K562 (cell line): ENCODE results near the gene CLEC17A. TPM values are rescaled to one million over a fixed set of nuclear protein-coding genes. Genes with fewer than 3 reads are reported as not detected.

Experiments used
- ATAC-seq: fragments of 200-7000 bp; cut with Tn5 transposase; 3 replicates; pipeline ENCODE4 v1.9.1; 2020; ENCODE audit warnings: moderate library complexity
- BruUV-seq: library from RNA; stranded (reverse); fragments of 400-500 nt; replicated peaks from 2 replicates; lab custom pipeline; 2021; lab: Mats Ljungman, UMichigan
- CTCF ChIA-PET: fragments of 300-600 bp; formaldehyde crosslinking; extraction: SDS; loops from one replicate; lab custom pipeline; 2021; ENCODE audit warnings: low intra/inter-chr PET ratio; lab: Yijun Ruan, JAX
- POLR2A ChIA-PET: fragments of 300-600, 350-650 bp; sonication (Branson Sonifier 250); formaldehyde crosslinking; extraction: SDS; loops from one replicate; lab custom pipeline; 2021; ENCODE audit warnings: antibody characterized with exemption, inconsistent platforms; lab: Yijun Ruan, JAX
- DNase-seq, 4 experiments: peaks; one replicate each; pipeline versions ENCODE4 v3.0.0 to v3.0.0-alpha.2; 2011 to 2018; ENCODE audit warnings: low spot score in 3 of 4, mixed read lengths in 3 of 4; ENCODE audit errors: extremely low read depth in 1 of 4
- FAIRE-seq: peaks from 2 replicates; lab custom pipeline; 2011; peaks lifted over from hg19 to GRCh38; lab: Jason Lieb, UNC
- H2AFZ ChIP-seq: 2 replicates; pipeline ENCODE4 v1.6.0; 2011; ENCODE audit warnings: low read depth, low read length, control low read depth, inconsistent platforms
- H3K27ac ChIP-seq: fragments of 200-600 bp; 3 replicates; pipeline ENCODE4 v1.8.0; 2011; ENCODE audit warnings: low read depth, mild to moderate bottlenecking, control low read depth, inconsistent platforms, low read length, moderate library complexity, mixed read lengths; ENCODE audit errors: extremely low read depth
- H3K27me3 ChIP-seq, 2 experiments: fragments of 300-600 bp in 1 of 2; 2 replicates in 1 of 2; 3 replicates in 1 of 2; pipeline versions ENCODE4 v1.6.0 to v1.8.0; 2011; ENCODE audit warnings: inconsistent platforms in 2 of 2, low read length in 2 of 2, mild to moderate bottlenecking in 1 of 2, mixed read lengths in 1 of 2, moderate library complexity in 1 of 2; ENCODE audit not compliant: control insufficient read depth in 2 of 2, insufficient read depth in 2 of 2
- H3K36me3 ChIP-seq: fragments of 300-600 bp; 3 replicates; pipeline ENCODE4 v1.8.0; 2011; ENCODE audit warnings: mild to moderate bottlenecking, low read length, inconsistent platforms; ENCODE audit not compliant: control insufficient read depth, insufficient read depth
- H3K4me1 ChIP-seq, 2 experiments: fragments of 200-600 bp in 1 of 2; replicated peaks in 1 of 2; 2 replicates in 1 of 2; 3 replicates in 1 of 2; pipeline versions ENCODE4 v1.5.1 to v1.8.0; 2011; ENCODE audit warnings: inconsistent platforms in 2 of 2, low read length in 2 of 2, mild to moderate bottlenecking in 1 of 2, mixed read lengths in 1 of 2, moderate library complexity in 1 of 2; ENCODE audit not compliant: control insufficient read depth in 2 of 2, insufficient read depth in 2 of 2
- H3K4me2 ChIP-seq: 2 replicates; pipeline ENCODE4 v1.6.1; 2011; ENCODE audit warnings: low read length, control low read depth, inconsistent platforms, mixed read lengths; ENCODE audit not compliant: insufficient read depth
- H3K4me3 ChIP-seq: fragments of 200-600 bp; sonication (generic), shearing (Covaris generic); 2 replicates; pipeline ENCODE4 v1.5.1; 2016; ENCODE audit warnings: control low read depth, inconsistent platforms
- H3K79me2 ChIP-seq: fragments of 200-600 bp; 3 replicates; pipeline ENCODE4 v1.8.0; 2011; ENCODE audit warnings: low read length, inconsistent platforms; ENCODE audit not compliant: control insufficient read depth, insufficient read depth
- H3K9ac ChIP-seq, 2 experiments: 2 replicates each; pipeline versions ENCODE4 v1.6.0 to v1.6.1; 2011; ENCODE audit warnings: low read depth in 2 of 2, low read length in 2 of 2, control low read depth in 1 of 2, inconsistent platforms in 1 of 2, mild to moderate bottlenecking in 1 of 2, mixed read lengths in 1 of 2; ENCODE audit not compliant: insufficient read depth in 1 of 2
- H3K9me1 ChIP-seq: one replicate; pipeline ENCODE4 v1.6.0; 2011; ENCODE audit warnings: inconsistent platforms, mild to moderate bottlenecking, low read length, moderate library complexity; ENCODE audit not compliant: control insufficient read depth, insufficient read depth
- H3K9me3 ChIP-seq: replicated peaks from 2 replicates; pipeline ENCODE4 v1.5.1; 2011; ENCODE audit warnings: low read depth, low read length, inconsistent platforms; ENCODE audit not compliant: control insufficient read depth, insufficient read depth
- H4K20me1 ChIP-seq: replicated peaks from 2 replicates; pipeline ENCODE4 v1.6.1; 2011; ENCODE audit warnings: low read length, inconsistent platforms, mixed read lengths; ENCODE audit not compliant: control insufficient read depth, insufficient read depth
- BCL6 ChIP-seq: fragments of 250-450 bp; sonication (Bioruptor Pico); IDR thresholded peaks from 2 replicates; pipeline ENCODE4 v1.4.0; 2020
- BRD4 ChIP-seq: fragments of 200-600 bp; sonication (generic); IDR thresholded peaks from 2 replicates; pipeline ENCODE4 v1.6.1; 2017; ENCODE audit warnings: inconsistent platforms
- CBFA2T2 ChIP-seq: fragments of 450-650 bp; conservative IDR thresholded peaks from 2 replicates; pipeline ENCODE4 v1.6.1; 2017; ENCODE audit warnings: mild to moderate bottlenecking
- CREB1 ChIP-seq, 2 experiments: sonication (generic) in 1 of 2; formaldehyde crosslinking in 1 of 2; IDR thresholded peaks; 2 replicates each; pipeline versions ENCODE4 v1.6.1 to v1.8.0; 2012 to 2022; ENCODE audit warnings: inconsistent platforms in 1 of 2, mild to moderate bottlenecking in 1 of 2, missing genetic modification reagents in 1 of 2, moderate library complexity in 1 of 2
- GABPA ChIP-seq: fragments of 200-800 bp; sonication (Bioruptor generic); conservative IDR thresholded peaks from 2 replicates; pipeline ENCODE4 v1.6.1; 2016; ENCODE audit warnings: low read depth, missing genetic modification characterization, missing compliant biosample characterization
- GTF2A2 ChIP-seq: IDR thresholded peaks from 2 replicates; pipeline ENCODE4 v1.6.1; 2016; ENCODE audit warnings: mild to moderate bottlenecking, missing genetic modification characterization, missing compliant biosample characterization
- MEF2D ChIP-seq: conservative IDR thresholded peaks from 2 replicates; pipeline ENCODE4 v1.6.1; 2016; ENCODE audit warnings: low read depth, missing genetic modification characterization, missing compliant biosample characterization
- ZBTB43 ChIP-seq: sonication (generic); formaldehyde crosslinking; IDR thresholded peaks from 2 replicates; pipeline ENCODE4 v1.8.0; 2023; ENCODE audit warnings: mild to moderate bottlenecking, missing genetic modification reagents
- WGBS: fragments of 100-300 bp; shearing (Covaris generic); methylation state at CpG from one replicate; pipeline ENCODE4 v1.1.6; 2016; ENCODE audit warnings: low coverage, mixed read lengths; ENCODE audit not compliant: insufficient coverage; ENCODE audit errors: missing lambda C conversion rate; 5-methylcytosine and 5-hydroxymethylcytosine counted together
- in situ Hi-C: fragments of 300-500 bp; cut with MboI; formaldehyde crosslinking; loops from 4 replicates; pipeline ENCODE4 v1.15.0; 2018; ENCODE audit warnings: inconsistent platforms, mixed read lengths
- intact Hi-C: fragments of 100-400 bp; cut with micrococcal nuclease; formaldehyde crosslinking; loops from 2 replicates; pipeline ENCODE4 v1.14.2; 2022
- polyA plus RNA-seq, 8 experiments: library from polyadenylated mRNA; depleted of rRNA in 4 of 8; stranded (reverse) in 5 of 8; unstranded in 3 of 8; fragments of >200 nt; fragmentation: Nextera tagmentation in 2 of 8; fragmentation: Illumina TruSeq in 1 of 8; extraction: Ambion mirVana in 2 of 8; extraction: Trizol in 1 of 8; gene quantifications; 2 replicates each; pipeline versions ENCODE4 v1.2.1 to v1.2.3, GENCODE V29; 2011 to 2014; ENCODE audit warnings: inconsistent platforms in 1 of 8, missing spikeins in 1 of 8
- total RNA-seq, 7 experiments: library from RNA; depleted of rRNA in 6 of 7; stranded (reverse); fragments of >200 nt in 6 of 7; fragmentation: Illumina TruSeq in 2 of 7; extraction: Trizol in 2 of 7; gene quantifications; 2 replicates each; pipeline versions ENCODE4 v1.2.1 to v1.2.3, GENCODE V29; 2011 to 2021; ENCODE audit warnings: low replicate concordance in 1 of 7
- TF ChIP-seq, protein P1 (sequence below): fragments of 250-450 bp; sonication (Bioruptor Pico); IDR thresholded peaks from 2 replicates; pipeline ENCODE4 v1.5.0; 2021; ENCODE audit warnings: mild to moderate bottlenecking, moderate library complexity
- TF ChIP-seq, protein P2 (sequence below): fragments of 450-650 bp; formaldehyde crosslinking; IDR thresholded peaks from 2 replicates; pipeline ENCODE4 v1.4.0; 2022; ENCODE audit warnings: mild to moderate bottlenecking, moderate library complexity
- TF ChIP-seq, protein P3 (sequence below): fragments of 450-650 bp; IDR thresholded peaks from 2 replicates; pipeline ENCODE4 v1.6.1; 2014; ENCODE audit warnings: low read depth, mild to moderate bottlenecking, moderate library complexity, borderline replicate concordance

Gene CLEC17A
- total and polyA plus RNA-seq, 9 of the 15 experiments (the other 6 are each of a cell fraction or from before 2014, with no cell fraction given): 0.03 TPM; not detected in 8

GRCh38 chr19:14556662-14557188, 26.2 kb upstream of the CLEC17A start (continued):
- TF ChIP-seq, protein P1, sequence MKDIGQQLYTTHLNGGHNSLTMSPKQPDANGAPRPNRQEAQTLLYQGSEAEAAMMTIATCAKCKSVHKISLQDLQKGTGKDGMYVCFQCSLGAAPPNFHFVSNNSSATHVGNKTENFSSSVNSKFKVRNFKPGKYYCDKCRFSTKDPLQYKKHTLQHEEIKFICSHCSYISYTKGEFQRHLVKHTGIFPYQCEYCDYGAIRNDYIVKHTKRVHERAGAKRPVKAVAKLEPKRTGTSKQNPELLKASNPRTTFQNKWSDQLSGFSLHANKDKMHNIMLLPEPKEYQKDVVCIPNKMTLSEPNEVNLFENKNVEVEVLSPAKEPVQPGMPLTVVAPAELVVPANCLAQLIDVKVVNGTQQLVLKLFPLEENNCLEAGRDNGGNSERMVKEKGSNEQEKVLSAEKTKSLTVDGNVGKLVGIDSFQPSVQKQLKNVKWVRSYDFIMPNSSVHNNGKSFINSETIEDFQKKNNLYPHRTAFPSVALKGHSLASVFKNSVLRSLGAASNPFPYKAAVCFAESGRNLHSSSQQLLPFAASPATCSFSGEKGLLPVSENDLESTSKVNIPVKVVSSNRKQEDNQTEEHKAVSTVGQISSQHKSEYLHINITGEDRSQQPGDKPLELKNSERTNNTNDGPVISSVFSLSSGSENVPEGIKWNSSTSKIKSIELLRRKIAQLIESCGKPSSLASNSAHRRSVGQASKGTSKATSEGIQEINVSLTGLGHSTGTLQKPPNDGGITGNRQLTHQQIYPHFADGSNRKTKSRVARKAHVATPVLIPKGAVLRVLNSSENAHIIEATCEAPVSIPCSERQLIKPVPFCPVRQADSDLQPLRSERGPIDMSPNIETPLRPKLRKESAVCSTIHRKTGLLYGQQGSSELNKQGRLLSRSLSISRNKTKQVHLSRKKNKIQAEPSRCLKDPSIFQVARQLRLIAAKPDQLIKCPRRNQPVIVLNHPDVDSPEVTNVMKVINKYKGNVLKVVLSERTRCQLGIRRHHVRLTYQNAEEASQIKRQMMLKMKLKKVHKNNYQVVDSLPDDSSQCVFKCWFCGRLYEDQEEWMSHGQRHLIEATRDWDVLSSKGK (CRISPR knock-in tag): no peak
- no peak for TF ChIP-seq CBFA2T2
- no peak for TF ChIP-seq ZBTB43

DNA sequence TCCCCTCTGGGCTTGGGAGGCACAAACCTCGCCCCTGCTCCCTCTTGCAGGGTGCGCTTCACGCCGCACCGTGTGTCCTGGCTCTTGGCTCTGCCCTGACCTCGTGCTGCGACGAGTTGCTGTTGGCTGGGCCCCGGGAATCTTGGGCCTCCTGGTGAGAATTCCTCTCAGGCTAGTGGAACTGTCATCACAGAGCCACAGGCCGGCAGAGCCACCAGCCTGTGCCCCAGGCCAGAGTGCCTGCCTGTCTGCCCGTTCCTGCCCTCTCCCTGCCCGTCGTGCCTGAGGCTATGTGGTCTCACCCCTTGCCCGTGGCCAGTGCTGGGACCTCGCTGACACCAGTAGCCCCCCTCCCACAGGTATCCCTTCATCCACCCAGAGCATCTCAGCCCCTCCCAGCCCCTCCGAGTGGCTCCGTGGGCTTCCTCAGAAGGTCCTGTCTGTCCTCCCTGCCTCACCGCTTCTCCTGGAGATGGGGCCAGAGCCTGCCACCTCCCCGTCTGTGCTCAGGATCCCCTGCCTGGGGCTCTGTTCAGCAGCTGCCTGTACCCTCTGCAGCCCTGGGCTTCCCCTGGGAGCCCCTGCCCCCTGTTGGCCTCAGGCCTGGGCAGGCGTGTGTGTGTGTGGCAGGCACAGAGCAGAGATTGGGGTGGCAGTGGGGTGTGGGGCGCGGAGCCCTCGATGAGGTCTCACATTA, 24.4 kb upstream of the CLEC17A start:
- BruUV-seq: no TSS peak
- DNase-seq: no peak
- H3K9me3 ChIP-seq: no peaks in the 10 kb centered on the region
- in situ Hi-C loops (no loop called here), intact Hi-C loops (loop anchor here (10.0 kb wide), 1 partner anchor 124 kb away; the partner anchor contains the start of gene PKN1)
- POLR2A ChIA-PET: interaction anchor here (0.6 kb wide), 1 partner anchor 134 kb away, joined by 3 read pairs; no protein-coding TSS in a partner anchor
- no peak for ATAC-seq
- no peaks in the 10 kb centered on the region for H3K27me3 ChIP-seq
- peaks cover 10% of the 10 kb centered on the region; the same call in 1 of the 3 replicates for H3K36me3 ChIP-seq
- no peak overlapping the region for H2AFZ ChIP-seq
- peaks cover 66% of the 10 kb centered on the region for H3K79me2 ChIP-seq
- H4K20me1 ChIP-seq: peaks cover 18% of the 10 kb centered on the region
- CTCF ChIA-PET: no interaction called here
- H3K4me1 ChIP-seq: peaks cover 15 to 75% of the 10 kb centered on the region in 2 experiments; a peak in 4 of 5 replicates
- H3K27ac ChIP-seq: no peak overlapping the region
- H3K4me2 ChIP-seq: no peak overlapping the region
- no peak overlapping the region for H3K4me3 ChIP-seq
- WGBS: 89% methylated on average over 17 of the region's 23 CpGs
- H3K9ac ChIP-seq: peak overlapping the region in 1 of 2 experiments; percentile 81; a peak in 2 of 4 replicates
- no peak for FAIRE-seq
- peaks cover 5% of the 10 kb centered on the region for H3K9me1 ChIP-seq
- TF ChIP-seq CREB1 (IDR thresholded peaks at IDR 0.05): no peak
- no peak for TF ChIP-seq CREB1 (CRISPR knock-in tag; IDR thresholded peaks at IDR 0.05)
- TF ChIP-seq, protein P2, sequence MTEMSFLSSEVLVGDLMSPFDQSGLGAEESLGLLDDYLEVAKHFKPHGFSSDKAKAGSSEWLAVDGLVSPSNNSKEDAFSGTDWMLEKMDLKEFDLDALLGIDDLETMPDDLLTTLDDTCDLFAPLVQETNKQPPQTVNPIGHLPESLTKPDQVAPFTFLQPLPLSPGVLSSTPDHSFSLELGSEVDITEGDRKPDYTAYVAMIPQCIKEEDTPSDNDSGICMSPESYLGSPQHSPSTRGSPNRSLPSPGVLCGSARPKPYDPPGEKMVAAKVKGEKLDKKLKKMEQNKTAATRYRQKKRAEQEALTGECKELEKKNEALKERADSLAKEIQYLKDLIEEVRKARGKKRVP (CRISPR knock-in tag): no peak
- no peak for TF ChIP-seq GTF2A2 (tag)
- TF ChIP-seq BCL6 (CRISPR knock-in tag): no peak
- no peak for TF ChIP-seq MEF2D (tag)
- TF ChIP-seq, protein P3, sequence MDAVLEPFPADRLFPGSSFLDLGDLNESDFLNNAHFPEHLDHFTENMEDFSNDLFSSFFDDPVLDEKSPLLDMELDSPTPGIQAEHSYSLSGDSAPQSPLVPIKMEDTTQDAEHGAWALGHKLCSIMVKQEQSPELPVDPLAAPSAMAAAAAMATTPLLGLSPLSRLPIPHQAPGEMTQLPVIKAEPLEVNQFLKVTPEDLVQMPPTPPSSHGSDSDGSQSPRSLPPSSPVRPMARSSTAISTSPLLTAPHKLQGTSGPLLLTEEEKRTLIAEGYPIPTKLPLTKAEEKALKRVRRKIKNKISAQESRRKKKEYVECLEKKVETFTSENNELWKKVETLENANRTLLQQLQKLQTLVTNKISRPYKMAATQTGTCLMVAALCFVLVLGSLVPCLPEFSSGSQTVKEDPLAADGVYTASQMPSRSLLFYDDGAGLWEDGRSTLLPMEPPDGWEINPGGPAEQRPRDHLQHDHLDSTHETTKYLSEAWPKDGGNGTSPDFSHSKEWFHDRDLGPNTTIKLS: no peak
- TF ChIP-seq BRD4: no peak
- no peak for TF ChIP-seq GABPA (tag)
